Neural progenitor cell (in vitro differentiated cells): Measurements from ENCODE around the gene GBP2.

Experiments
- CTCF ChIP-seq: fragments of 200-600 bp; sonication (generic); IDR thresholded peaks from 2 replicates; pipeline ENCODE4 v1.5.1; 2017; ENCODE audit warnings: antibody characterized with exemption, mild to moderate bottlenecking
- EZH2 ChIP-seq: fragments of 200-600 bp; sonication (generic); IDR thresholded peaks from 2 replicates; pipeline ENCODE4 v1.6.1; 2017; ENCODE audit warnings: antibody characterized with exemption, mild to moderate bottlenecking, moderate library complexity

GRCh38 chr1:89169166-89169565, 43.3 kb upstream of the GBP2 start:
- TF ChIP-seq CTCF (no peak), EZH2 (no peak)
